Skeletal muscle satellite cell (primary cell): ENCODE results near the gene FGF22.

Experiments
- H3K27me3 ChIP-seq: 2 replicates; pipeline ENCODE4 v1.7.0; 2013; ENCODE audit warnings: low read length; ENCODE audit not compliant: control insufficient read depth, insufficient read depth
- H3K36me3 ChIP-seq: 2 replicates; pipeline ENCODE4 v1.7.0; 2013; ENCODE audit warnings: mild to moderate bottlenecking, control low read depth, low read length; ENCODE audit not compliant: insufficient read depth
- H3K4me1 ChIP-seq: 2 replicates; pipeline ENCODE4 v1.7.0; 2013; ENCODE audit warnings: low read length; ENCODE audit not compliant: control insufficient read depth, insufficient read depth
- H3K4me2 ChIP-seq: 2 replicates; pipeline ENCODE4 v1.7.0; 2013; ENCODE audit warnings: mild to moderate bottlenecking, low read length
- H3K4me3 ChIP-seq: 2 replicates; pipeline ENCODE4 v1.7.0; 2013; ENCODE audit warnings: low read length
- H3K9ac ChIP-seq: 2 replicates; pipeline ENCODE4 v1.7.0; 2013; ENCODE audit warnings: mild to moderate bottlenecking, low read depth, low read length, moderate library complexity
- H3K9me3 ChIP-seq: replicated peaks from 2 replicates; pipeline ENCODE4 v1.7.0; 2013; ENCODE audit warnings: mild to moderate bottlenecking, control low read depth, low read length

Gene FGF22

DNA sequence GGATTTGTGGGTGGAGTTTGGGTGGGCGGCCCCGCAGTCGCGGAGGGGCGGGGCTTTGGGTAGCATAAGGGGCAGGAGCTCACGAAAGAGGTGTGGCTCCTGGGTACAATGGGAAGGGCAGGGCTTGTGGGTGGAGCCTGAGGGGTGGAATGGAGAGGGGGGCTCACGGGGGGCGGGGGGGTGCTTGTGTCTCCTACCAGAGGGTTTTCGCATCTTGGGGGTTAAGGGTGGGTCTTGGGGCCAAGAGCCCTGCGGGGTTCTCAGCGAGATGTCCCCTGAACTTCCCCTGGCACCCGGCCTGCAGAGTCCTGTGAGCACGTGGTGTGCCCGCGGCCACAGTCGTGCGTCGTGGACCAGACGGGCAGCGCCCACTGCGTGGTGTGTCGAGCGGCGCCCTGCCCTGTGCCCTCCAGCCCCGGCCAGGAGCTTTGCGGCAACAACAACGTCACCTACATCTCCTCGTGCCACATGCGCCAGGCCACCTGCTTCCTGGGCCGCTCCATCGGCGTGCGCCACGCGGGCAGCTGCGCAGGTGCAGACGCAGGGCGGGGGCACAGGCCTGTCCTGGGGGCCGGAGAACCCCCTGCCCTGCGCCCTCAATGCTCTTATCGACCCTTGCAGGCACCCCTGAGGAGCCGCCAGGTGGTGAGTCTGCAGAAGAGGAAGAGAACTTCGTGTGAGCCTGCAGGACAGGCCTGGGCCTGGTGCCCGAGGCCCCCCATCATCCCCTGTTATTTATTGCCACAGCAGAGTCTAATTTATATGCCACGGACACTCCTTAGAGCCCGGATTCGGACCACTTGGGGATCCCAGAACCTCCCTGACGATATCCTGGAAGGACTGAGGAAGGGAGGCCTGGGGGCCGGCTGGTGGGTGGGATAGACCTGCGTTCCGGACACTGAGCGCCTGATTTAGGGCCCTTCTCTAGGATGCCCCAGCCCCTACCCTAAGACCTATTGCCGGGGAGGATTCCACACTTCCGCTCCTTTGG lies 41.6 kb downstream of the FGF22 start:
- no peaks in the 10 kb centered on the region for H3K27me3 ChIP-seq
- H3K9me3 ChIP-seq, result no peaks in the 10 kb centered on the region
- peak overlapping the region; percentile 69 for H3K4me3 ChIP-seq
- peaks cover 21% of the 10 kb centered on the region for H3K4me1 ChIP-seq
- H3K4me2 ChIP-seq, result peak overlapping the region; percentile 80
- peaks cover 25% of the 10 kb centered on the region for H3K36me3 ChIP-seq
- H3K9ac ChIP-seq, result no peak overlapping the region

DNA sequence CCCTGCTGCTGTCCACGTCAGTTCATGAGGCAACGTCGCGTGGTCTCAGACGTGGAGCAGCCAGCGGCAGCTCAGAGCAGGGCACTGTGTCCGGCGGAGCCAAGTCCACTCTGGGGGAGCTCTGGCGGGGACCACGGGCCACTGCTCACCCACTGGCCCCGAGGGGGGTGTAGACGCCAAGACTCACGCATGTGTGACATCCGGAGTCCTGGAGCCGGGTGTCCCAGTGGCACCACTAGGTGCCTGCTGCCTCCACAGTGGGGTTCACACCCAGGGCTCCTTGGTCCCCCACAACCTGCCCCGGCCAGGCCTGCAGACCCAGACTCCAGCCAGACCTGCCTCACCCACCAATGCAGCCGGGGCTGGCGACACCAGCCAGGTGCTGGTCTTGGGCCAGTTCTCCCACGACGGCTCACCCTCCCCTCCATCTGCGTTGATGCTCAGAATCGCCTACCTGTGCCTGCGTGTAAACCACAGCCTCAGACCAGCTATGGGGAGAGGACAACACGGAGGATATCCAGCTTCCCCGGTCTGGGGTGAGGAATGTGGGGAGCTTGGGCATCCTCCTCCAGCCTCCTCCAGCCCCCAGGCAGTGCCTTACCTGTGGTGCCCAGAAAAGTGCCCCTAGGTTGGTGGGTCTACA lies 43.1 kb downstream of the FGF22 start:
- H3K27me3 ChIP-seq, result no peaks in the 10 kb centered on the region
- H3K4me2 ChIP-seq, result no peak overlapping the region
- peaks cover 17% of the 10 kb centered on the region for H3K4me1 ChIP-seq
- no peaks in the 10 kb centered on the region for H3K9me3 ChIP-seq
- H3K36me3 ChIP-seq, result peaks cover 23% of the 10 kb centered on the region
- H3K9ac ChIP-seq, result no peak overlapping the region
- H3K4me3 ChIP-seq, result no peak overlapping the region

DNA sequence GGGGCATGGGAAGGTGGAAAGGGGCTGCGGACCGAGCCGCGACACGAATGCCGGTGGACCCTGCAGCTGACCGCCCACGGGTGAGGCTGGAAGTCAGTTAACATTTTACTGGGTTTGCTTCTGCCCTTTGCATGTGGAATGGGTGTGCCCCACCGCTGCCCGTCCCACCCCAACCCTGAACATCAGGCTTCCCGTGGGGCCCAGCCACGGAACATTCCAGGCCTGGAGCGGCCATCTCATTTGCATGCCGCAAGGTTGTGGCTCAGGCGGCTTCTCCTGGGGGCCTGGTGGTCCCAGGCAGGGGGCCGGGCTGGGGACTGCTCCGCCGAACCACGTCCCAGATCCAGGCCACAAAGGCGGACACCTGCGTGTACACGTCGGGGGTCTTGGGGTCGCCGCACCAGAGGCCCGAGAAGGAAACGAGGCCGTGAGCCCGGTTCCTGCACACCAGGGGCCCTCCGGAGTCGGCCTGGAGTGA lies 45.8 kb downstream of the FGF22 start:
- Histone ChIP-seq H3K9me3 (no peaks in the 10 kb centered on the region), H3K9ac (no peak overlapping the region), H3K27me3 (no peaks in the 10 kb centered on the region), H3K36me3 (peaks cover 19% of the 10 kb centered on the region), H3K4me3 (no peak overlapping the region), H3K4me1 (peaks cover 2% of the 10 kb centered on the region), H3K4me2 (no peak overlapping the region)

DNA sequence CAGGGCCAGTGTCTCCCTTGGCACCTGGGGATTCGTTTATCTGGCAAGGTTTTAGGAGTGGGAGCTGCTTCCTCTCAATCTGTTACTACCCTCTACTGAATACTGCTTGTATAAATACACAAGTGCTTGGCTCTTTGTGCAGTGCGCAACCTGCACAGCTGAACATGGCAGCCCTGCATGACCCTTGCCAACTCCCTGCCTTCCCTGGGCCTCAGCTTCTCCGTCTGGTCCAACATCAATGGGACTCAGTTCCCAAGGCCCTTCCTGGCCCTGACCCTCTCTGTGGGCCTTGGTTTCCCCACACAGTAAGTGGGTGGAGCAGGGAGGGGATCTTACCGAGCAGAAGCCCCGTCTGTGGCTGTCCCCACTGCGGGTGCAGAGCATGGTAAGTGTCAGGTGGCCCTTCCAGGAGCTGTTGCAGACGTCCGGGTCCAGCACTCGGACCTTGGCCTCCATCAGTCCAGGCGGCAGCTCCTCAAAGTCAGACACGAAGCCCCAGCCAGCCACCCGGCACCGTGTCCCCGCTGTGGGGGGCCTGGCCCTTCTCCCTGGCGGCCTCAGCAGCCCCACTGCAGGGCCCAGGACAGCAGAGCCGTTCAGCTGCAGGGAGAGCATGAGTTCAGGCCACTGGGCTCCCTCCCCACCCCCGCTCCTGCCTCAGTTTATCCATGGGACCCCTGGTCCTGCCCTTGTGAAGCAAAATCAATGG lies 47.1 kb downstream of the FGF22 start:
- no peaks in the 10 kb centered on the region for H3K9me3 ChIP-seq
- no peaks in the 10 kb centered on the region for H3K27me3 ChIP-seq
- H3K9ac ChIP-seq, result no peak overlapping the region
- no peak overlapping the region for H3K4me3 ChIP-seq
- no peak overlapping the region for H3K4me2 ChIP-seq
- peaks cover 12% of the 10 kb centered on the region for H3K36me3 ChIP-seq
- H3K4me1 ChIP-seq, result no peaks in the 10 kb centered on the region

DNA sequence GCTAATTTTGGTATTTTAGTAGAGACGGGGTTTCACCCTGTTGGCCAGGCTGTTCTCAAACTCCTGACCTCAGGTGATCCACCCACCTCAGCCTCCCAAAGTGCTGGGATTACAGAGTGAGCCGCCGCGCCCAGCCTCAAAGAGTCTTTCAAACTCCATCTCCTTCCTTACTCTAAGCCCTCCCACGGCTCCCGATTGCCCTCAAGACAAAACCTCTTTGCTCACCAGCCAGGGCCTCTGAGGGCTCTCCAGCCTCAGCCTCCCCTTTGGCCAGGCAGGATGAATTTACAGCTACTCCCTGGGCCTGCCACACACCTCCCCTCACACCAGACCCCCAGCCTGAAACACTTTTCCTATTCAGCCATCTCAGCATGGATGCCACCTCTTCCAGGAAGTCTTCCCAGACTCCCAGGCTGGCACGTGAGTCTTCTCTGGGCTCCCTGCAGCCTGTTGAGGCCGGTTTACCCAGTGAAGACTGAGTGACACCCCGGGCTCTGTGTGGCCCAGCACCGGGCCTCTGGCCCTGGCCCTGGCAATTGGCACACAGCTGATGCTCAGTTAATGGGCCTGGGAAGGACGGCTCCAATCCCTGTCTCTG lies 48.0 kb downstream of the FGF22 start:
- Histone ChIP-seq H3K4me2 (no peak overlapping the region), H3K4me3 (no peak overlapping the region), H3K9ac (no peak overlapping the region), H3K4me1 (no peaks in the 10 kb centered on the region), H3K9me3 (no peaks in the 10 kb centered on the region), H3K27me3 (no peaks in the 10 kb centered on the region), H3K36me3 (peaks cover 4% of the 10 kb centered on the region)

DNA sequence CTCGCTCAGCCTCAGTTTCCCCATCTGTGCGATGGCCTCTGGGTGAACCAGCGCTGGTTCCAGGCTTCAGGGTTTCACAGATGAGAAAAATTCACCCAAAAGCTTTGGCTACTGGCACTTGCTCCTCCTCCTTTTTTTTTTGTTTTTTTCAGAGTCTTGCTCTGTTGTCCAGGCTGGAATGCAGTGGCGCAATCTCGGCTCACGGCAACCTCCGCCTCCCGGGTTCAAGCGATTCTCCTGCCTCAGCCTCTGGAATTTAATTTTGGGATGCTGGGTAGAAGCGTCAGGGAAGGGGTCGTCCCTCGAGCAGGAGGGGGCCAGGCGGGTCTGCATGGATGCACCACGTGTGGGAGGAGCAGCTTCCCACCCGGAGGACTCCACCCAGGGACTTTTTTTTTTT lies 48.5 kb downstream of the FGF22 start:
- Histone ChIP-seq H3K36me3 (no peaks in the 10 kb centered on the region), H3K4me1 (no peaks in the 10 kb centered on the region), H3K4me3 (no peak overlapping the region), H3K4me2 (no peak overlapping the region), H3K9me3 (no peaks in the 10 kb centered on the region), H3K9ac (no peak overlapping the region), H3K27me3 (no peaks in the 10 kb centered on the region)

DNA sequence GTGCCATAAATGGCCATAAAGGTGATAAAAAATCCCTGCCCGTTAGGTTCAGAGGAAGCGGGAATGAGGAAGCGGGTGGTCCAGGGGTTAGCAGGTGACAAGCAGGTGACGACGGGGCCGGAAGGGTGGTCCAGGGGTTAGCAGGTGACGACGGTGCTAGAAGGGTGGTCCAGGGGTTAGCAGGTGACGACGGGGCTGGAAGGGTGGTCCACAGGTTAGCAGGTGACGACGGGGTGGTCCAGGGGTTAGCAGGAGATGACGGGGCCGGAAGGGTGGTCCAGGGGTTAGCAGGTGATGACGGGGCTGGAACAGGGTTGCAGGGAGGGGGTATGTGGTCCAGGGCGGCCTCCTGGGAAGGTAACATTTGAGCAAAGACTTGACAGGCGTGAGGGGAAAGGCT lies 49.3 kb downstream of the FGF22 start:
- no peak overlapping the region for H3K4me3 ChIP-seq
- no peaks in the 10 kb centered on the region for H3K36me3 ChIP-seq
- H3K4me2 ChIP-seq, result no peak overlapping the region
- H3K4me1 ChIP-seq, result no peaks in the 10 kb centered on the region
- no peaks in the 10 kb centered on the region for H3K9me3 ChIP-seq
- no peak overlapping the region for H3K9ac ChIP-seq
- no peaks in the 10 kb centered on the region for H3K27me3 ChIP-seq

DNA sequence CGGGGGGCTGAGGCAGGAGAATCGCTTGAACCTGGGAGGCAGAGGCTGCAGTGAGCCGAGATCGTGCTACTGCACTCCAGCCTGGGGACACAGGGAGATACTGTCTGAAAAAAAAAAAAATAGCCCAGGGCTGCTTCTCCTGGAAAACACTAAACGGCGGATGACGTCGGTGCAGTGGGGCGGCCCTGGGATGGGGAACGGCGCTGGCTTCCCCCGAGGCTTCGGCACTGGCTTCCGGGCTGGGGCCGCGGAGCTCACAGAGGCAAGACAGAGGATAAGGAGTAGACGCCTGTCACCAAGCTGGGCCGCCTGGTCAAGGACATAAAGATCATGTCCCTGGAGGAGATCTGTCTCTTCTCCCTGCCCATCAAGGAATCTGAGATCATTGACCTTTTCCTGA lies 50.5 kb downstream of the FGF22 start:
- Histone ChIP-seq H3K4me2 (no peak overlapping the region), H3K27me3 (peaks cover 7% of the 10 kb centered on the region), H3K36me3 (no peaks in the 10 kb centered on the region), H3K4me1 (no peaks in the 10 kb centered on the region), H3K9me3 (no peaks in the 10 kb centered on the region), H3K9ac (no peak overlapping the region), H3K4me3 (no peak overlapping the region)
